Measurements from ENCODE around the gene NTRK2. TPM values are rescaled to one million over a fixed set of nuclear protein-coding genes. Genes with fewer than 3 reads are reported as not detected.

Gene NTRK2
- polyA plus RNA-seq, 1 donor (not counting 4 experiments of a cell fraction or from before 2014, with no cell fraction given) = 0.08 TPM

- H3K27me3 ChIP-seq (ENCODE audit: control insufficient read depth, extremely low read depth, insufficient read depth, low read length) = peaks cover 8% of the 10 kb centered on the region
- H3K27ac ChIP-seq (ENCODE audit: control insufficient read depth, insufficient read depth, low read length) = no peak overlapping the region
- TF ChIP-seq EZH2 (IDR thresholded peaks at IDR 0.05; ENCODE audit: low read length) (no peak), CTCF (optimal IDR thresholded peaks at IDR 0.05 in 1 of 3, IDR thresholded peaks at IDR 0.05 in 1 of 3, conservative IDR thresholded peaks at IDR 0.05 in 1 of 3; ENCODE audit: extremely low read depth in 1 of 3, insufficient read depth in 2 of 3, low read length in 3 of 3) (no peak)
- no peaks in the 10 kb centered on the region for H3K9me1 ChIP-seq (ENCODE audit: control insufficient read depth, extremely low read depth, insufficient read depth, low read length)
- no peaks in the 10 kb centered on the region for H3K4me1 ChIP-seq (ENCODE audit: control insufficient read depth, extremely low read depth, insufficient read depth, low read length)
- no peak overlapping the region for H3K4me2 ChIP-seq (ENCODE audit: control insufficient read depth, extremely low read depth, insufficient read depth, low read depth, low read length)
- H3K79me2 ChIP-seq (ENCODE audit: control insufficient read depth, insufficient read depth, low read length) = no peaks in the 10 kb centered on the region
- H3K4me3 ChIP-seq (ENCODE audit: control insufficient read depth in 2 of 3, extremely low read depth in 1 of 3, insufficient read depth in 2 of 3, low read depth in 1 of 3, low read length in 3 of 3) = no peak overlapping the region
- H4K20me1 ChIP-seq (ENCODE audit: control insufficient read depth, extremely low read depth, insufficient read depth, low read length) = no peaks in the 10 kb centered on the region
- H2AFZ ChIP-seq (ENCODE audit: control insufficient read depth, low read length) = no peak overlapping the region
- DNase-seq (ENCODE audit: low read depth, low spot score) = no peak
- FAIRE-seq = no peak
- dilution Hi-C loops (cut with MboI; ENCODE audit: extremely low pct_ligation_motif_present, low sequenced_read_pairs) = no loop called here
- H3K9ac ChIP-seq (ENCODE audit: control insufficient read depth, extremely low read depth, insufficient read depth, low read length) = no peak overlapping the region
- no peaks in the 10 kb centered on the region for H3K9me3 ChIP-seq (ENCODE audit: control insufficient read depth, low read depth, low read length)
- H3K36me3 ChIP-seq (ENCODE audit: control insufficient read depth in 2 of 2, extremely low read depth in 1 of 2, insufficient read depth in 2 of 2, low read length in 2 of 2) = no peaks in the 10 kb centered on the region
Observed at GRCh38 chr9:84789463-84789830, 119.9 kb downstream of the NTRK2 start.

GRCh38 chr9:84791643-84792042 lies 122.1 kb downstream of the NTRK2 start:
- FAIRE-seq (no peak), DNase-seq (ENCODE audit: low read depth, low spot score) (no peak)
- Histone ChIP-seq H3K4me3 (ENCODE audit: control insufficient read depth in 2 of 3, extremely low read depth in 1 of 3, insufficient read depth in 2 of 3, low read depth in 1 of 3, low read length in 3 of 3) (no peak overlapping the region), H3K9me1 (ENCODE audit: control insufficient read depth, extremely low read depth, insufficient read depth, low read length) (no peaks in the 10 kb centered on the region), H4K20me1 (ENCODE audit: control insufficient read depth, extremely low read depth, insufficient read depth, low read length) (no peaks in the 10 kb centered on the region), H3K27me3 (ENCODE audit: control insufficient read depth, extremely low read depth, insufficient read depth, low read length) (peaks cover 8% of the 10 kb centered on the region), H3K36me3 (ENCODE audit: control insufficient read depth in 2 of 2, extremely low read depth in 1 of 2, insufficient read depth in 2 of 2, low read length in 2 of 2) (no peaks in the 10 kb centered on the region), H3K9me3 (ENCODE audit: control insufficient read depth, low read depth, low read length) (no peaks in the 10 kb centered on the region), H3K79me2 (ENCODE audit: control insufficient read depth, insufficient read depth, low read length) (no peaks in the 10 kb centered on the region), H3K4me2 (ENCODE audit: control insufficient read depth, extremely low read depth, insufficient read depth, low read depth, low read length) (no peak overlapping the region), H3K9ac (ENCODE audit: control insufficient read depth, extremely low read depth, insufficient read depth, low read length) (no peak overlapping the region), H3K27ac (ENCODE audit: control insufficient read depth, insufficient read depth, low read length) (no peak overlapping the region), H2AFZ (ENCODE audit: control insufficient read depth, low read length) (no peak overlapping the region), H3K4me1 (ENCODE audit: control insufficient read depth, extremely low read depth, insufficient read depth, low read length) (no peaks in the 10 kb centered on the region)
- dilution Hi-C loops (cut with MboI; ENCODE audit: extremely low pct_ligation_motif_present, low sequenced_read_pairs) = no loop called here
- TF ChIP-seq CTCF (optimal IDR thresholded peaks at IDR 0.05 in 1 of 3, IDR thresholded peaks at IDR 0.05 in 1 of 3, conservative IDR thresholded peaks at IDR 0.05 in 1 of 3; ENCODE audit: extremely low read depth in 1 of 3, insufficient read depth in 2 of 3, low read length in 3 of 3) (no peak), EZH2 (IDR thresholded peaks at IDR 0.05; ENCODE audit: low read length) (no peak)
